GM18519 (cell line): ENCODE measurements around the gene RPL39L.

Experiments used
- ATAC-seq: cut with Tn5 transposase; IDR thresholded peaks from one replicate; pipeline ENCODE4 v1.9.1; 2021; ENCODE audit warnings: mild to moderate bottlenecking, moderate library complexity; ENCODE audit not compliant: unreplicated experiment, low FRiP score

The RPL39L gene

GRCh38 chr3:187072102-187072501, 67.2 kb downstream of the RPL39L start:
- ATAC-seq = no peak
